GM19463 (cell line): ENCODE data around the gene IQCE.
"Not testable (repeated sequence)": the region's sequence is repeated elsewhere in the genome, so short reads cannot be mapped to it uniquely, and the experiment has no call there.

Experiments used
- ATAC-seq: cut with Tn5 transposase; IDR thresholded peaks from one replicate; pipeline ENCODE4 v1.9.1; 2021; ENCODE audit warnings: mild to moderate bottlenecking, moderate library complexity; ENCODE audit not compliant: unreplicated experiment

Gene IQCE

DNA sequence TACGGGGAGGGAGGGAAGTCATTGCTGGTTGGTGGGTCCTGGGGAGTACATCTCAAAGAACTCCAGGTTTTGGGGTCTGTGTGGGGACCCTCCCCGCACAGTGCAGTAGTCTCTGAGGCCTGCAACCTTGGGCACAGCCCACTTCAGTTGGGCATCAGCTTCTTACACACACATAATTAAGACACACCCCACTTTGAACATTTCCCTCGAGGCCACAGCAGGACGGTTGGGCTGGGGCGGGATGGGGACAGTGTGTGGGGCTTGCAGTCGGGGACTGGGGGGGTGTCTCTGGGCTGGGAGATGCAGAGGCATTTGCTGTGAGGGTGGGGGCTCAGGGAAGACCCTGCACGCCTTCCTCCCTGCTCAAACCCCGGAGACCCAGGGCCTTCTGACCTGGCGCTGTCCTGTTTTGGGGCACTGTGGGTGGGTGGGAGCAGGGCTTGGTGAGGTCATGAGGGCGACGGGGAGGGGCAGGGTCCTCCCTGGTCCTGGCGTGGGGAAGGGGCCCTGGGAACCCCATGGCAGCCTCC, 38.0 kb upstream of the IQCE start:
- ATAC-seq = no peak

DNA sequence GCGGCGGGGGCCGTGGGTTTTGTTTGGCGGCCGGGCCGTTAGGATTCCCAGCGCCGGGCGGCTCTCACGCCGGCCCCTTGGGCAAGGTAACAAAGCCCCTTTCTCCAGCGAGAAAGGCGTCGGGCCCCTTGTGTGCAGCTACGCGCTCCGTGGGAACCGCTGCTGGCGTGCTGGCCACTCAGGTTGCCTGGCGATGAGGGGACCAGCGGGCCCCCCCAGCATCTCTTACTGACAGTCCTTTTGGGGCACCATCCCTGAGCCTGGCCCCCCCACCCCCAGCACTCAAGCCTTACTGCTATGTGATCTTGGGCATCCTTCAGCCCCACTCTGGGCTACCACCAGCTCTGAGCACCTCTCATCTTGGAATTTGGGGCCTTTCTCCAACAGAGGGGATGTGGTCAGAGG, 37.4 kb upstream of the IQCE start:
- no peak for ATAC-seq

DNA sequence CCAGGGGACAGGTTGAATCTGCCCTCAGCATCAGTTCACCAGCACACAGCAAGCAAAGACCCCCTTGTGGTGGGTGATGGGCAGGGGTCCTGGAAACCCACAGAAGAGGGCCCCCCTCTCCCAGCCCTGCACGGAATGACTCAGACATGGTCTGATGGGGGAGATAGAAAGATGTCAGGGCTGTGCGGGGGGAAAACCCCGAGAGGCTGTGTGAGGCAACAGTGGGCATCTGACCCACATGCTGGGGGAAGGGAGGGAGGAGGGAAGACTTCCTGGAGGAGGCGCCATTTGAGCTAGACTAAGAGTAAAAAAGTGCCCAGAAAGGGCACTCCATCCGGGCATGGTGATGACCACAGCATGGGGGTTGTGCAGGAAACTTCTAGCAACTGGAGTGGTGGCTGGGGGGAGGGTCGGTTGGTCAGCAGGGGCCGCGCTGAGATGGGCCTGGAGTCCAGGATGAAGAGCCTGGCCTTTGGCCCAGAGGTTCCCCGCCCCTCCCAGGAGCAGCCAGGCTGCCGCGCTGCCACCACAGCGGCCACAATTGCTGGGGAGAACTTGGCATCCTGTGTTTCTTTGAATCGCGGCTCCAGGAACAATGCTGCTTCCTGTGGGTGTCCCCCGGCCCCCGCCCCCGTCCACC, 36.7 kb upstream of the IQCE start:
- ATAC-seq = peak; percentile 25

DNA sequence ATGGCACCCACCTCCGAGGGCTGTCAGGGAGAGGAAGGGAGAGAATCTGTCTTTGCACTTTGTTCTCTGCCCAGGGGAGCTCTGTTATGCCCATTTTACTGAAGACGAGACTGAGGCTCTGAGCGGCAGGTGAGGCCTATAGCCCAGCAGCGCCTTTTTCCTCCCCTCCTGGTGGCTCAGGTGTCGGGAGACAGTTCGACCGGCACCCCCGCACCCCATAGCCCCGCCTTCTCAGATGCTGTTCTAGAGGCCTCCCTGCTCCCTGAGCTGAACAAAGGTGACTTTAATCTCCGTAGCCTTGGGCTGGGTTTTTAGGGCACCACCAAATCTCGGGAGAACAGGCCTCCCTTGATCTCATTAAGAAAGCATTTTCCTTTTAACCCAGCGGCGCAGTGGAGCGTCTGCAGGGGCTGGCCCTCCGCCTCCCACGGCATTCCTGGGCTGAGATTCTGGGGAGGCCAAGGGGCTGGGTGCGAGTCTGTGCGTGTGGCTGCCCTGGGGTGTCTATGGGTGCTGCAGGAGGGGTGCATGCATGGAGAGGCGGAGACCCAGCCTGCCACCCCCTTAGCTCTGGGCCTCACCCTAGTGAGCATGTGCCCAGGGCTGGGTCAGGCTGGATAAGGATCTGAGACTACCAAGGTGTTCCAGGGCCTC, 35.9 kb upstream of the IQCE start:
- no peak for ATAC-seq

DNA sequence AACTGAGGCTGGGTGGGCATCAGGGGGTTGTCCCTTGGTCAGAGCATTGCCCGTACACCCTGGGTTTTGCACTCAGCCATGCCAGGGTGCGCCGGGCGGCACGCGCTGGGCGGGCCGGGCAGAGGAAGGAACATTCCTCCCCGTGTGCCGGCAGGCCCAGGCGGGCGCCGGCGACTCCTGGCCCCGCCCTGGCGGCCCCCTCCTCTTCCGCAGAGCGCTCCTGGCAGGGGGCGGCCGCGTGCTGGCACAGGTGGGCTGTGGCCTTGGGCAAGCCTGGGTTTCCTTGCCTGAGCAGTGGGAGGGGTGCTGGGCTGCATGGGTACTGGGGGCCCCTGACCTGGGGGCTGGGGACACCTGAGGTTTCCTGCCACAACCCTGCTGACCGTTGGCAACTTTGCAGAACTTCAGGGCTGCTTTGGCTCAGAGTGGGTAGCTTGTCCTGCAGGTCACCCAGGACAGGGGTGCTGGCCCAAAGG, 35.3 kb upstream of the IQCE start:
- ATAC-seq = no peak

DNA sequence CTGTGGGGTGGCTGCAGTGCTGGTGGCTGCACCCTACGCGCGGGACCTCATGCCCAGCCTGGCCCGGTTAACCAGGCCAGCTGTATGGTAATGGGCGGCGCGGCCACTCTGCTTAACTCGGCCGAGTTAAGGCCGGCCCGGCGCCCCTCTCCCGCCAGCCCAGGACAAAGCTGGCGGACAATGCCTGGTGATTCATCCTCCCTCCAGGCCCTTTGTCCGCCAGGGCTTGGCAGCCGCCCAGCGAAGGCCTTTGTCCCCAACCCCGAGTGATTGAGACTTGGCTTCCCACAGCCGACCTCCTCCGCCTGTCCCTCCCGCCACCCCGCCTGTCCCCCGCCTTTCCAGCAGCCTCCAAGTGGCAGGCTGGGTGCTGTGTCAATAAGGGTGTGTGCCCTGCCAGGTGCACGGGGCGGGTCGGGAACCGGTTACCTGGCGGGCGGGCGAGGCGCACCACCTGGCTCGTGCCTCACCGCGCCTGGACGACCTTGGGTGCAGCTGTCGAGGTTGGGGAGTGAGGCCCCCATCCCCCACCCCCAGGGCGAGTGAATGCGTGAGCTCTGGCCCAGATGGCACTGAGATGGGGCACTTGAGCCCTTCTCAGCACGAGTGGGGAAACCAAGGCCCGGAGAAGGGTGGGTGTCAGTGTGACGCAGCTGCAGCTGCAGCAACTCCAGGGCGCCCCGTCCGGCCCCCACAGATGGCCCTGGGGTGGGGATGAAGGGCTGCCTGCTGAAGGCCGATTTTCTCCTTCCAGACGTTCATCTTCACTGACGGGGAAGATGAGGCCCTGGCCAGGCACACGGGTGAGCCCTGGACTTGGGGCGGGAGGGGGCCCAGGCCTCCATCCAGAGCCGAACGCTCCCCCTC, 34.6 kb upstream of the IQCE start:
- ATAC-seq = no peak

DNA sequence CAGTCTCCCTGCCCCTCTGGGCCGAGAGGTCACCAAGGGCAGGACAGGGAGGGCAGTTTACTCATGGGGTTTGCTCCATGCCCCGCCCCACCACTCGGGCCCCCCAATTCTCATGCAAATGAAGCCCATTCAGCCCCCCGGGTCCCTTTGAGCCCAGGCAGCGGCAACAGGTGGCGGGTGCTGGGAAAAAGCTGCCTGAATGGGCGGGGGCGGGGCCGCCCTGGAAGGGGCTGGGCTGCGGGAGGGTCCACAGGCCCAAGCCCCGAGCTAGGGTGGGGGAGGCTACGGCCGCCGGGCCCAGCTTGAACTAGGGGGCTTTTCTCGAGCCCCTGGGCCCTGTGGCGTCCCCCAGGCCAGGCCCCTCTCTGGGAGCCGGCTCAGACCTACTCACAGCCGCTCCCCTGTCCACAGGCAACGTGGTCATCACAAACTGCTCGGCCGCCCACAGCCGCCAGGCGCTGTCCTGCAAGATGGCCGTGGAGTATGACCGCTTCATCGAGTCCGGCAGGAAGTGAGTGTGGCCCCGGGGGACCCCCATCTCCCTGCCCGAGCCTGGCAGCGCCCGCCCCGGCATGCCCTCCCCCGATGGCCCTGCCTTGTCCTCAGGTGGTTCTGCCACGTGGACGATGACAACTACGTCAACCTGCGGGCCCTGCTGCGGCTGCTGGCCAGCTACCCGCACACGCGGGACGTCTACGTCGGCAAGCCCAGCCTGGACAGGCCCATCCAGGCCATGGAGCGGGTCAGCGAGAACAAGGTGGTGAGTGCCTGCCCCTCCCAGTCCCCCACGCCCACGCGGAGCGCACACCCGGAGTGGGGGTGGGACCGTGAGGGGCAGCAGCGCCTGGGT, 33.7 kb upstream of the IQCE start:
- no peak for ATAC-seq

DNA sequence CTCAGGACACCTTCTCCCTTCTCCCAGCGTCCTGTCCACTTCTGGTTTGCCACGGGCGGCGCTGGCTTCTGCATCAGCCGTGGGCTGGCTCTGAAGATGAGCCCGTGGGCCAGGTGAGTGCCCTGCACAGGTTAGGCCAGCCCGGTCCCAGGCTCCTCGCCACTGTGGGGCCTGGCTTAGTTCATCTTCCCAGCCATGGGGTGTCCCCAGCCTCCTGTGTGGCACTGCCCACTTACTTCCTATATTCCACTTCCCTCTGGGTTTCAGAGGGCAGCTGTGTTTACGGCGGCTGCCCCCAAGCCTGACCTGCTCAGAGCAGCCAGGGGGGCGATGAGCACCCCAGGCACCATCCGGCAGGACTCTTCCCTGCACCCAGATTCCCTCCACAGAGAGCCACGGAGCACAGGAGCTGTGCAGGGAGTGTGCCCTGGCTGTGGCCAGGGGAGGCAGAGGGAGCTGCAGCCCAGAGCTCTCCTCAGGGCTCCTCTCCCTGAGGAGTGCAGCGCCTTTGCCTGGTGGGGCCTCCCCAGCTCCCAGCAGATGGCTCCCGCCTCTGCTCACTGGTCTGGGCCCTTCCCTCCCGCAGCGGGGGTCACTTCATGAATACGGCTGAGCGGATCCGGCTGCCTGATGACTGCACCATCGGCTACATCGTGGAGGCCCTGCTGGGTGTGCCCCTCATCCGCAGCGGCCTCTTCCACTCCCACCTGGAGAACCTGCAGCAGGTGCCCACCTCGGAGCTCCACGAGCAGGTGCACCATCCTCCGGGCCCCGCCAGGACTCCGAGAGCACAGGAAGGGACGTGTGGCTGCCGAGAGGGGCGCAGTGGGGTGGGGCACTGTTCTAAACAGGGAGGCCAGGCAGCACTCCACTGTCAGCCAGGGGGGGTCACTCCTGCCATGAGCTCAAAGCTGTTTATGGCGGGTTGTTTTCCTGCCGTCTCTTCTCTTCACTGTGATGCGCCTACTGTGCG, 32.8 kb upstream of the IQCE start:
- no peak for ATAC-seq

DNA sequence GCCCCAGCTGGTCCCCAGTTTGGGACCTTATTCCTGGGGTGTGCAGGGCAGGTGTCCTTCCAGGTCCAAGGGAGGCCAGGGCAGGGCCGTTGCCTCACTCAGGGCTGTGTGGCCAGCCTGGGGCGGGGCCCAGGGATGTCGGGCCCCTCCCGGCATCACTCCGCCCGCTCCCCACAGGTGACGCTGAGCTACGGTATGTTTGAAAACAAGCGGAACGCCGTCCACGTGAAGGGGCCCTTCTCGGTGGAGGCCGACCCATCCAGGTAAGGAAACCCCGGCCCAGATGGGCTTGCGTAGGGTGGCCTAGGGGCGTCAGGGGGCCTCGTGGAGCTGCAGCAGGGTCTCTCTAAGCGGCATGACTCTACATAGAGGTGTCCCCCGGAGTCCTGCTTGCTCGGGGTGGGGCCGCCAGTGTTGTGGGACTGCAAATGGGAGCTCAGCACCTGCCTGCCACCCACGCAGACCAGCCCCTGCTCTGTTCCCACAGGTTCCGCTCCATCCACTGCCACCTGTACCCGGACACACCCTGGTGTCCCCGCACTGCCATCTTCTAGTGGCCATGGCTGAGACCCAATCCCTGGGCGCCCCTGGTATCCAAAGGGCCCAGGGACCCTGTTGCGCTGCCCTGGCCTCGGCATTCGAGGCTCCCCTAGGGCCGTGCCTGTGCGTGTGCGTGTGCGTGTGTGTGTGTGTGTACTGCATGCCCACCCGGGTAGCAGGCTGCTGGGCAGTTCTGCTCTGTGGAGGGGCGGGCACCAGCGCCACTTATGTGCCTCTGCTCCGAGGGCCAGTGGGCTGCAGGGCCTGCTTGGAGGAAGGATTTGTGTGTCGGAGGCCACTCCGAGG, 31.9 kb upstream of the IQCE start:
- ATAC-seq = no peak

DNA sequence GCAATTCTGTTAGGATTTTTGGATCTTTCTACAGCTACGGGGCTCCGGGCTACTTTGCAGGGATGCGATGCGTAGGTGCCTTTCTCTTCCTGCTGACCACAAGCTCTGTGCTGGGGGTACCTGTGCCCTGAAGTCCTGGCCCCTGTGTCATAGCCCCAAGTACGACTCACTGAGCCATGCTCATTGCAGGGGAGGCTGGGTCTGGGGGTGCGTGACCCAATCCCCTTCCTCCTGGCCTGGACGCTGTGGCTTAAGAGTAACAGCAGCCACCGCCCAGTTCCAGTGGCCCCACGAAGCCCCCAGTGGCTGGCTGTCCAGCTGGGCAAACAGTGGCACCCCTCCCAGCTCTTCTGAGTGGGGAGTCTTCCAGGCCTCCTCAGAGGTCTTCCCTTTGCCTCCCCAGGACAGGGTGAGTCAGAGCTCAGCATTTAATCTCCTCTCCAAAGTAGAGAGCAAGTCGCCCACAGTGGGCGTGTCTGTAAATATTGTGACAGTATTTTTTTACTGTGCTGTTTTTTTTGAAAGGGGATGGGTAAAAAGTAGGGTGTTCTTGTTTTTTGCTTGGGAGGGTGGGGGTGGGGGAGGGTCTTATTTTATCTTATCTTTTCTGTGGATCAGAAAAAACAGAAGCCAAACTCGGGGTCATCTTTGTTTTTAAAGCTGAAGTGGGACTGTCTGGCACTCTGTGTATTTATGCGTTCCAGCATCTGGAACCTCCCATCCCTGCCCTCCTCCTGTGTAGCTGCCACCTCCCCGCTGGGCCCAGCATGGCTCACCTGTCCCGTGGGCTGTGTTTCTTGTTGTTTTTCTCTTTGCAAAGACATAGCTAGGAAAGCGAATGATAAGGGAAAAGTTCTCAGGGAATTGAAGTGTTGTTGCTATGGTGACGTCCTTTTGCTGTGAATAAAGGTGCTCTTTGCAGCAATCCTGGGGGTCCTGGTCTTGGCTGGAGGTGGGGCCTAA, 31.0 kb upstream of the IQCE start:
- no peak for ATAC-seq

DNA sequence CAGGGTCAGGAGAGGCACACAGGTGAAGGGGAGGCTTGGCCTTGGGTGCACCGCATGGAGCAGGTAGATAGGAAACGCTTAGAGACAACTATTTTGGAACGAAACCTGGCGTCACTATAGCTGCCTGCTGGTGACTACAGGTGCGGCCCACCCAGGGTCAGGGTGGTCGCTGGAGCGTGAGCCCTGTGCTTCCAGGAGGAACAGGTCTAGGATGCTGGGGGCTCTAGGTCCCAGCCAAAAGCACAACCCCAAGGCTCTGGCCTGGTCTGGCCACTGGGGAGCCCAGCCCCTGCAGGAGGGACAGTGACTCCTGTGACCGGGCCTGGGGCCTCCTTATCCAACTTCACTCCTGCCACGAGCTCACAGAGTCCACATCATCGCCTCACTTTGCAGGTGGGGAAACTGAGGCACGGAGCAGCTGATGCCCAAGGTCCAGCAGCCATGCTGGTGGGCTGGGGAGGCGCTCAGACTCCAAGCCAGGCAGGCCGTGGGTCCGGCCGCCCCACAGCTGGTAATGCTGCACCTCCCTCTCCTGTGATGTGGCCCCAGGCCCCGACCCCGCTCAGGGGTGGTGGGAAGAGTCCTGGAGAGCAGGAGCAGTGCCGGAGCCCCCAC, 30.2 kb upstream of the IQCE start:
- ATAC-seq = no peak

DNA sequence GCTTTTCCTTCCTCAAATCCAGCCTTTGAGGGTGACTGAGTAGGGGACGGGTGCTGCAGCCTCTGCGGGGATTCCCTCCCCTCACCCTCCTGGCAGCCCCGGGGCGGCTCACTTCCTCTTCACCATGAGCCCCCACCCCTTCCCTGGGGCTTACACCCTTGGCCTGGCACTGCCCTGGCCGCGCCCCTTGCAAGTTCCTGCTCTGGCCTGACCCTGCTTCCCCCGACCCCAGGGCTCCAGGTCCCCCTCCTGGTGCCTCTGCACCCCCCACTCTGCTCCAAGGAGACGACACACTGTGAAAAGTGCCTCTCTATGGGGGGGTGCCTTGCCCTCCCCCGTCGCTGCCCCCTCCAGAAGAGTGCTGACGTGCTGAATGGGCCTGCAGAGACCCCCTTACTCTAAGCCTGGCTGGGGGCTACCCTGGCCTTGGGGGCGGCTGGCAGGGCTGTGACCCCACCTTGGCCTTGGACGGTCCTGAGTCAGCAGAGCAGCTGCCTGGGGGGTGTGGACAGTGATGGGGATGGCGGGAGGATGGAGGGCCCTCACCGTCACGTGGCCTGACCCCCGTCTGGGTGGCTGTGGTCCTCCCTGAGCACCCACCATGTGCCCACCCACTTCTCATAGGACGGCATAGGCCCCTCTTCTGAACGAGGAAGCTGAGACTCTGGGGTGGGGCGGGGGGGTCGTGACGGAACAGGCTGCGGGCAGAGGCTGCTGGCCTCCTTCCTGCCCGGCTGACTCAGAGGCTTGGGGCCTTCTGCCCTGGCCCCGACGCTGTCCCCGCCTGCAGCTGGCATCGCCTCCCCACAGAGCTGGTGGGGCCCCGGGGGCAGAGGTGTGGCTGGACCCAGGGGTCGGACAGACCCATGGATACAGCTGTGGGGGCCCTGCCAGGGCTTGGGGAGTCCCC, 29.4 kb upstream of the IQCE start:
- peak; percentile 60 for ATAC-seq

DNA sequence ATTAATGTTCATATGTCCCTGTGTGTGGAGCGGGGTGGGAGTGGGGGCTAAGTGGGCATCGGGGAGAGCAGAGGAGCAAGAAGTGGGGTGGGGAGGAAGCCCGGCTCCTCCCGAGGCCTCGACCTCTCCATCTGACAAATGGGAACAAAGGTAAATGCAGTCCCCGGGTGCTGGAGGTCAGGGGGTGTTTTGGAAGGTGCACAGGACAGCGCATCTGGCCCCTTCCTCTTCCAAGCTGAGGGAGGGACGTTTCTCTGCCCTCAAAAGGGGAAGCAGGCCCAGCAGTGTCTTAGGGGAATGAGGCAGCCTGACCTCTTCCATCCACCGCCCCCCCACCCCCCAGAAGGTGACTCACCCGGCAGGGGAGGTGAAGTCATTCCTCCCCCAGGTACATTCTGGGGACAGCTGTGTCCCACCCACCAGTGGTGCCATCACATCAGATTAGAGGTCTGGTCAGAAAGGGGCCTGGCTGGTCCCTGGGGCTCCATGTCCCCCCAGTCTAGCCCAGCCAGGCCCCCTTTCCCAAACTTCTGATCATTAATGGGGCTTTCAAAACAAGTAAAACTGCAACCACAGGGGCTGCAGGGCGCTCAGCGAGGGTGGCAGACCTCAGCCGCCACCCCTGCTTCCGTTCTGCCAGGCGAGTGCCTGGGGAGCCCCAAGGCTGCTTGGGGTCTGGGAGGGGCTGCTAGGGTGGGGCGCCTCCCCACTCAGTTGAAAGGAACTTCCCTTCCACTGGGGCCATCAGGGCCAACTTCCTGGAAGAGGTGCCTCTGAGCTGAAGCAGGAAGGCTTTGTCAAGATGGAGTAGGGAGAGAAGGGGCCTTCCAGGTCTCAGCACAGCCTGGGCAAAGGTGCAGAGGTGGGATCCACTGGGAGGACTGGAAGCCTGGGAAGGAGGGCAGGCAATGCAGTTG, 28.4 kb upstream of the IQCE start:
- peak; percentile 48 for ATAC-seq

DNA sequence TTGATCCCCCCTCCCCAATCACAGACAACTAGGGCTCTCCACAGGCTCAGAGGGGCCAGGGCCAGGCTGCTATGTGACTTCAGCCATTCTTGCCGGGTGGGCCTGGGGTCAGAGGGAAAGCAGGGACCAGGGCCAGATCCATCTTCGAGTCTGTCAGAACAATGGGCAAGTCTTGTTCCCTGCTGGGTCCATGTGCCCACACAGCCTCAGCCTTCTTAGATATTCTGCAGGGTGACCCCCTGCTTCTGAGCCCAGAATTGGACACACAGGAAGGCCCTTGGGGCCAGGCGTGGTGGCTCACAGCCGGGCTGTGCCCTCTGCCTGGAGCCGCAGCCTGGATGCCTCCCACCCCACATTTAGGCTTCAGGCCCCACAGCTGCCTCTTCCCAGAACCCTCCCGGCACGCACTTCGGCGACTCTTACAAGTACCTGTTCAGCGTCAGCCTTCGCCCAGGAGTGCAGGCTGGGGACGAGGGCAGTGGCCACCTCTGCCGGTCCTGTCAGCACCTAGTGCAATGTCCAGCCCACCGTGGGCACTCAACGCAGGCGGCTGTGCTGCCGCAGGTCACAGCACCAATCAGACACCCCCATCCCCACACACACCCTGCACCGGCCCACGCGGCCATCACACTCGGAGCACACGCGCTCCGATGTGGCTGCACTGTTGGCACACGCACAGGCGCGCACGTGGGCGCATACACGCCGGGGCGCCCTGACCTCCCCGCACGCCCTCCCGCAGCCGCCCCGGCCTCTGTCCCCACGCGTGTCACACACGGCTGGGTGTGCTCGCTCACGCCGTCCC, 27.6 kb upstream of the IQCE start:
- not testable (repeated sequence) for ATAC-seq
